GM21528 (cell line): ENCODE measurements around the gene UBE2O.

Source experiments
- ATAC-seq: cut with Tn5 transposase; IDR thresholded peaks from one replicate; pipeline ENCODE4 v1.9.1; 2021; ENCODE audit warnings: mild to moderate bottlenecking, moderate library complexity; ENCODE audit not compliant: unreplicated experiment, low FRiP score

Gene UBE2O

GRCh38 chr17:76452660-76453430, at the start of gene UBE2O:
Gene UBE2O, minus strand, starts transcription at chr17:76453152. Its CDS starts 11 bp downstream, at chr17:76453141.
- peak; percentile 82 for ATAC-seq

- ATAC-seq, result no peak
Observed at GRCh38 chr17:76501827-76502307, 48.9 kb upstream of the UBE2O start.

- peak; percentile 63 for ATAC-seq
Observed at GRCh38 chr17:76501018-76501826, 48.3 kb upstream of the UBE2O start, which contains the start of gene RHBDF2. Gene RHBDF2, minus strand, starts transcription at chr17:76501423. Its CDS starts 19,899 bp downstream, at chr17:76481524.

GRCh38 chr17:76500747-76501017, 47.7 kb upstream of the UBE2O start:
- peak; percentile 14 for ATAC-seq

- ATAC-seq, result no peak
Observed at GRCh38 chr17:76500074-76500746, 47.3 kb upstream of the UBE2O start.

- no peak for ATAC-seq
Observed at GRCh38 chr17:76499267-76499667, 46.3 kb upstream of the UBE2O start.

- no peak for ATAC-seq
Observed at GRCh38 chr17:76498876-76499251, 45.9 kb upstream of the UBE2O start.

GRCh38 chr17:76497979-76498875, 45.3 kb upstream of the UBE2O start:
- ATAC-seq, result no peak

GRCh38 chr17:76497699-76497978, 44.7 kb upstream of the UBE2O start:
- ATAC-seq, result no peak

- no peak for ATAC-seq
Observed at GRCh38 chr17:76496464-76496863, 43.5 kb upstream of the UBE2O start.

- no peak for ATAC-seq
Observed at GRCh38 chr17:76495663-76496400, 42.9 kb upstream of the UBE2O start.

- no peak for ATAC-seq
Observed at GRCh38 chr17:76493505-76494167, 40.7 kb upstream of the UBE2O start.

- ATAC-seq, result peak; percentile 43
Observed at GRCh38 chr17:76492989-76493501, 40.1 kb upstream of the UBE2O start.

GRCh38 chr17:76492123-76492988, 39.4 kb upstream of the UBE2O start:
- peak; percentile 38 for ATAC-seq

GRCh38 chr17:76491271-76492122, 38.5 kb upstream of the UBE2O start:
- ATAC-seq, result no peak

GRCh38 chr17:76490112-76490710, 37.3 kb upstream of the UBE2O start:
- ATAC-seq, result no peak
